Body of pancreas (tissue), 4 donors: Measurements from ENCODE around the gene XRCC6.

Experiments
- CTCF ChIP-seq, 7 experiments: fragments of 450-650 bp in 4 of 7; fragments of 200-600 bp in 3 of 7; sonication (generic) in 3 of 7; IDR thresholded peaks; one replicate each; pipeline ENCODE4 v1.5.1; 2016 to 2019; ENCODE audit warnings: antibody characterized with exemption in 7 of 7
- POLR2A ChIP-seq, 3 donors: fragments of 450-650 bp; IDR thresholded peaks; one replicate each; pipeline ENCODE4 v1.6.1; 2016; ENCODE audit warnings: antibody characterized with exemption in 3 of 3, mild to moderate bottlenecking in 2 of 3

- TF ChIP-seq CTCF (IDR thresholded peaks at IDR 0.05) = no peak
- no peak for TF ChIP-seq POLR2A (IDR thresholded peaks at IDR 0.05)
Measured at GRCh38 chr22:41571786-41572185, 49.3 kb upstream of the XRCC6 start.
